Activated naive CD4-positive, alpha-beta T cell treated with anti-CD3 and anti-CD28 coated beads, Interleukin-2, amount 50 U/mL, for 24 hours (primary cell): ENCODE measurements around the gene FABP3.
"Not testable (repeated sequence)": the region's sequence is repeated elsewhere in the genome, so short reads cannot be mapped to it uniquely, and the experiment has no call there.

Experiments used
- H3K27ac Mint-ChIP-seq: one replicate; pipeline ENCODE4 v1.8.0; 2021; ENCODE audit warnings: mild to moderate bottlenecking, mixed read lengths
- H3K27me3 Mint-ChIP-seq: one replicate; pipeline ENCODE4 v1.8.0; 2021; ENCODE audit warnings: mixed read lengths
- H3K36me3 Mint-ChIP-seq: one replicate; pipeline ENCODE4 v1.8.0; 2021; ENCODE audit warnings: mixed read lengths
- H3K4me1 Mint-ChIP-seq: one replicate; pipeline ENCODE4 v1.8.0; 2021; ENCODE audit warnings: mixed read lengths
- H3K4me3 Mint-ChIP-seq: one replicate; pipeline ENCODE4 v1.8.0; 2021; ENCODE audit warnings: mild to moderate bottlenecking, mixed read lengths
- H3K9me3 Mint-ChIP-seq: one replicate; pipeline ENCODE4 v1.8.0; 2021; ENCODE audit warnings: mixed read lengths

Gene FABP3

DNA sequence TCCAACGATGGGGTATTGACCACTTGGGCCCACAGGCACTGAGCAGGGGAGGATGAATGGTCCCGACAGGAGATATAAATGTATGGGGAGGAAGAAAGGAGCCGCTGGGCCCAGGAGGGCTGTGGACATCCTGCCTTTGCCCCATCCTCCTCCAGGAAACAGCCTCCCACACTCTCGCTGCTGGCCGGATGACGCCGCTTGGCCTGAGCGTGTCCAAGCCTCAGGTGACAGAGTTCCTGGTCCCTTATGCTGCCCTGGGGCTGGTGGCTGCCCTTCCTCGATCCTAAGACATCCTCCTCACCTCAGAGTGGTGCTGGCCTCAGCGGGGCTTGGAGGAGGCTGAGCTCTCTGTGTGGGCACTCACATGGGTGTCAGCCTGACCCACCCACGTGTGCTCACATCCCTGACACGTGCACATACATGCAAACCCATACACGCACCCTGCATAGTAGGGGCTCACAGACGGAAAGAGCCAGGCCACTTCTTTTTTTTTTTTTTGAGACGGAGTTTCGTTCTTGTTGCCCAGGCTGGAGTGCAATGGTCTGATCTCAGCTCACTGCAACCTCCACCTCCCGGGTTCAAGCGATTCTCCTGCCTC, 34.3 kb upstream of the FABP3 start:
- Mint-ChIP-seq H3K27me3 (peaks cover 17% of the 10 kb centered on the region), H3K27ac (no peak overlapping the region), H3K36me3 (no peaks in the 10 kb centered on the region), H3K9me3 (no peaks in the 10 kb centered on the region), H3K4me1 (peaks cover 1% of the 10 kb centered on the region), H3K4me3 (no peak overlapping the region)

DNA sequence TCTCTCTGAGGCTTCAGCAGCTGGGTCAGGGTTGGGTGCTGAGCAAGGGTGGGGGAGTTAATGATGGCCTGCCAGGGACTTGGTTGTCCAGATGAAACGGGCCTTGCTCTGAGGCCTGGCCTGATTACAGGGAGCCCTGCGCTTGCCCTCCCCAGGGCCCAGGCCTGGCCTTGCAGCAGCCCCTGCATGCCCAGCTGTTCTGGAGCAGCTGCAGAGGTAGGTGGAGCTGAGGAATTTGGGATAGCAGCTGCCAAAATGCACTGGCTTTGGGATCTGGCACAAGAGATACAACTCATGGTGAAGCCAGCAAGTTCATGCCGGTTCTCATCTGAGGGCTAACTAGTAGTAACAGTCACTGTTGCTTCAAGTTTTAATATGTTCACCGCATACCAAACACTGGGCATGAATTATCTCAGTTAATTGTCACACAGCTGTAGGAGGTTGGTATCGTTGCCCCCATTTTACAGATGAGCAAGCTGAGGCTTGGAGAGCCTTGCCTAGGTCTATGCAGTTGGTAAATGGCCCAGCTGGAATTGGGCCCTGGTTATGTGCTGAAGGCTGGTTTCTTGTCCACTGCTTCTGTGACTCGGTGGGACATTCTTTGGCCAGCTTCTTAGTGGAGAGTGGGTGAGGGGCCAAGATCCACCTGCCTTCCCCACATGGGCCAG, 32.8 kb upstream of the FABP3 start:
- peaks cover 7% of the 10 kb centered on the region for H3K27me3 Mint-ChIP-seq
- no peaks in the 10 kb centered on the region for H3K36me3 Mint-ChIP-seq
- no peak overlapping the region for H3K4me3 Mint-ChIP-seq
- no peaks in the 10 kb centered on the region for H3K4me1 Mint-ChIP-seq
- H3K27ac Mint-ChIP-seq: no peak overlapping the region
- H3K9me3 Mint-ChIP-seq: no peaks in the 10 kb centered on the region

DNA sequence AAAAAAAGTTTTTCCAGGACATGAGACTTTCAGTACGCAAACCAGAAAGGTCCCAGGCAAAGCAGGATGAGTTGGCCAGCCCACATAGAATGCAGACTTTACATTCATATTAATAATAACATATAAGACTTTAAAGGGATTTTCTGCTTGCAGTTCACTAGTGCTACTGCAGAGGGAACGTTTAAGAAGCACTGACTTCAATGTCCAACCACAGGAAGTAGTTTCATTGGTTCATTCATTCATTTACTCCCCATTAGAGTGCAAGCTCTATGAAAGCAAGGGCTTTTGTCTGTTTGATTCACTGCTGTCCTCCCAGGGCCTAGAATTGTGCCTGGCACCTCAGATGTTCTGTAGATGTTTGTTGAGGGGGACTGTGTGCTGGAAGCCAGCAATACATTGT, 28.4 kb upstream of the FABP3 start:
- H3K9me3 Mint-ChIP-seq: no peaks in the 10 kb centered on the region
- H3K4me1 Mint-ChIP-seq: no peaks in the 10 kb centered on the region
- no peaks in the 10 kb centered on the region for H3K36me3 Mint-ChIP-seq
- H3K4me3 Mint-ChIP-seq: no peak overlapping the region
- H3K27ac Mint-ChIP-seq: no peak overlapping the region
- peaks cover 2% of the 10 kb centered on the region for H3K27me3 Mint-ChIP-seq

DNA sequence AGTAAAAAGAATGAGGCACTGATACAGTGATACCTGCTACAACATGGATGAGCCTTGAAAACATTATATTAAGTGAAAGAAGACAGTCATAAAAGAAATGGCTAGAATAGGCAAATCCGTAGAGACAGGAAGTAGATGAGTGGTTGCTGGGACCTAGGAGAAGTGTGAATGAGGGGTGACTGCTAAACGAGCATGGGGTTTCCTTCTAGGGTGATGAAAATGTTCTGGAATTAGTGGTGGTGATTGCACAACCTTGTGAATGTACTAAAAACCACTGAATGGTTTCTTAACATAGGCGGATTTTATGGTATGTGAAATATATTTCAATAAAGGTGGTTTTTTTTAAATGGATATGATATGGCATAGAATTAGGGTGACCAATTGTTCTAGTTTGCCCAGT, 27.5 kb upstream of the FABP3 start:
- no peaks in the 10 kb centered on the region for H3K9me3 Mint-ChIP-seq
- H3K27ac Mint-ChIP-seq: no peak overlapping the region
- H3K4me3 Mint-ChIP-seq: no peak overlapping the region
- H3K36me3 Mint-ChIP-seq: no peaks in the 10 kb centered on the region
- peaks cover 2% of the 10 kb centered on the region for H3K27me3 Mint-ChIP-seq
- H3K4me1 Mint-ChIP-seq: peaks cover 1% of the 10 kb centered on the region

DNA sequence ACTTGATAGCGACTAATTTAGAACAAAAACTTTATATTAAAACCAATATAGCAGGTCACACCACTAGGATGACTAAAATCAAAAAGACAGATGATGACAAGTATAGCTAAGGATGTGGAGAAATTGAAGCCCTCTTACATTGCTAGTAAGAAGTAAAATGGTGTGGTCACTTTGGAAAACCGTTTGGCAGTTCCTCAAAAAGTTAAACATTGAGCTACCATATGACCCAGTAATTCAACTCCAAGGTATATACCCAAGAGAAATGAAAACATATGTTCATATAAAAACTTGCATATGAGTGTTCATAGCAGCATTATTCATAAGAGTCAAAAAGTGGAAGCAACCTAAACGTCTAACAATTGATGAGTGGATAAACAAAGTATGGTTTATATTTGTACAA, 27.1 kb upstream of the FABP3 start:
- Mint-ChIP-seq H3K27ac (no peak overlapping the region), H3K27me3 (peaks cover 2% of the 10 kb centered on the region), H3K4me1 (peaks cover 6% of the 10 kb centered on the region), H3K36me3 (no peaks in the 10 kb centered on the region), H3K4me3 (no peak overlapping the region), H3K9me3 (no peaks in the 10 kb centered on the region)

DNA sequence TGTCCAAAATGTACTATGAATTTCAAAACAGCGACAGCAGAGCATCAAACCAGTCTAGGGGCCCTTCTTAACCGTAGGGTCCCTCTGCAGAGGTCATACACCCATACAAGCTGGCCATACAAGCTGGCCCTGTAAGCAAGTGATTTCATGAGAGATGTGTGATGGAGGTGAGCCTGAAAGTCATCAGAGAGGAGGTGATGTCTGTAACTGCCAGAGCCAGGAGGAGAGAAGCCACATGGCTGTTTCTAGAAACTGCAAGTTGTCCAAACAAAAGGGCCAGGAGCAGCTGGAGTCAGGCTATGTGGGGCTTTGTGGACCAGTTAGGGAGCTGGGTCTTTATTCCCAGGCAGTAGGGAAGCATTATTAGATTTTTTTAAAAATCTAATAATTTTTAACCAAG, 25.4 kb upstream of the FABP3 start:
- Mint-ChIP-seq H3K9me3 (no peaks in the 10 kb centered on the region), H3K27me3 (peaks cover 2% of the 10 kb centered on the region), H3K27ac (no peak overlapping the region), H3K4me1 (peaks cover 12% of the 10 kb centered on the region), H3K4me3 (no peak overlapping the region), H3K36me3 (no peaks in the 10 kb centered on the region)

DNA sequence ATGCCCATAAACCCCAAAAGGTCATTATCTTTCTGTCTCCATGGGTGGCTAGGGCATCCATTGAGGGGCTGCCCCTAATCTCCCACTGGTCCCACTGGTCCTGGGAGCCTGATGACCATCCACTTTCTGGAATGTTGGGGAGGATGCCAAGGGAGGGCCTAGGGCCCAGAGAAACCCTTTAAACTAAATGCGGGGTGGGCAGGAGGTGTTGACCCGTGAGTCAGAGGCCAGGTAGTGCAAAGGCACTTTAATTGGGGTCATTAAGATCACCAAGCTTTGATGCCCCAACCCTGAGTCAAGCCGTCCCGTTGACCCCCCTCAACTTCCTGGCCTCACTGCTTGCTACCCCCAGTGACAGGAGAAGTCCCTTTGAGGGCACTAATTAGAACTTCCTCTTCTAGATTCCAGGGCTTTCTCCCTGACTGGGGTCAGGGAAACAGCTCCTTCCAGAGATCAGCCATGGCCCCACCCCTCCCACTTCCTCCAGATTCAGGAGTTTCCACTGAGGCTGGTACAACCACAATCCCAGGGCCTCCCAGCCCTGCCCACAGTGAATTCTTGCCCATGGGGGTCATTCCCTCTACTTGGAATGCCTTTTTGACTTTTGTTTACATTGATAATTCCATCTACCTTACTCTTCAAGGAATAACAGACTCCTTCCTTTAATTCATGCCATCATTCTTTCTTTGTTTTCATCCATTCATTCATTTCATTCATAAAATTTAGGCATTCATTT, 24.7 kb upstream of the FABP3 start:
- no peak overlapping the region for H3K27ac Mint-ChIP-seq
- no peaks in the 10 kb centered on the region for H3K36me3 Mint-ChIP-seq
- H3K4me1 Mint-ChIP-seq: peaks cover 12% of the 10 kb centered on the region

DNA sequence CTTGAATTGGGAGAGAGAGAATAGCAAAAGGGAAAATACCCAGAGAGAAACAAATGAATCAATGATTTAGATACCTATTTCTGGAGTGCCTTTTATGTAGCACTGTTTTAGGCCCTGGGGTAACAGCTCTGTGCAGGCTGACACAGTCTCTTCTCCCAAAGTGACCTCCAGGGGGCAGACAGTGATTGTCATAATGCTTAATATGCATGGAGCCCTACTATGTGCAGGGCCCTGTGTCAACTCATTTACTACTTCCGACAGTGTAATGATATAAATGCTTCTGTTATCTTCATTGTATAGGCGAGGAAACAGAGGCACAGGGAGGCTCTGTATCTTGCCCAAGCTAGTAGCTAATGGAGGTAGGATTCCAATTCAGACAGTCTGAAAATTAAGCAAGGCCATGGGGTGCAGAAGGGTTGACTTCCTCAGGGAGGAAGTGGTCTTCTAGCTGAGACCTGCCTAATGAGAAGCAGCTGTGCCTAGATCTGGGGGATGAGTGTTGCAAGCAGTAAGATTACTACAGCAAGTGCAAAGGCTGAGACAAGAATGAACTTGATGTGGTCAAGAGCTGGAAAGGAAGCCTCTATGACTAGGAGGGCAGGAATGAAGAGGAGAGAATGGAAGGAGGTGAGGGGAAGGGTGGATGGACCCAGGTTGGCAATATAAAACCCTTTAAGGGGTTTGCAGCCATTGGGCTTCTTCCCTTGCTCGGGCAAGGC, 23.9 kb upstream of the FABP3 start:
- Mint-ChIP-seq H3K4me3 (no peak overlapping the region), H3K27ac (no peak overlapping the region), H3K36me3 (no peaks in the 10 kb centered on the region), H3K9me3 (no peaks in the 10 kb centered on the region), H3K27me3 (peaks cover 5% of the 10 kb centered on the region), H3K4me1 (peaks cover 12% of the 10 kb centered on the region)

More for the DNA sequence above, 24.7 kb upstream of the FABP3 start:
- Mint-ChIP-seq H3K9me3 (no peaks in the 10 kb centered on the region), H3K4me3 (no peak overlapping the region), H3K27me3 (peaks cover 2% of the 10 kb centered on the region)

DNA sequence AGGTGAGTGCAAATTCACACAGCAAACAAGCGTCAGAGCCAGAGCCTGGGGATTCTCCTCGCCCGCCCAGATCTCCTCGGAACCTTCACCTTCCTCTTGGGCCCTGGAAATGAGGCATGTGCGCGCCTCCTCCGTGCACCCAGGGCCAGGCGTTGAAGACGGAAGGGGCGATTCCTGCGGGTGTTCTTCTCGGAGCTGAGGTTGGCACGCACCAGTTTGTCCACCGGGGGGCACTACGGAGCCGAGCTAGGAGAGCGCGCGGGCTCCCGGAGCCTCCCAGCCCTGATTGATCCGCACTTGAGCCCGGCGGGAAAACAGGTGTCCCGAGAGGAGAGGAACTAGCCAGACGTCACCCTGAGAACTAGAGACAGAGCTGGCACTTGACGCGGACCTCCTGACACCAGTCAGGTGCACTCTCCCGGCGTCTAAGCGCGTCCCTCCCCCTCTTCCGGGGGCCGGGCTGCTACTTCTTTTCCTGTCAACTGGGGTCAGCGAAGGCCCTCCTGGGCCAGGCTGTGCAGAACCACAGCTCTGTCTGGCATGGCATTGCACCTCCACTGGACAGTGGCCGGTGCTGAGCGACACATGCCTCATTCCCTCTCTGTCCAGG, 21.8 kb upstream of the FABP3 start:
- Mint-ChIP-seq H3K4me3 (peak overlapping the region; percentile 86), H3K27ac (peak overlapping the region; percentile 57), H3K9me3 (no peaks in the 10 kb centered on the region), H3K27me3 (peaks cover 5% of the 10 kb centered on the region), H3K36me3 (no peaks in the 10 kb centered on the region), H3K4me1 (peaks cover 12% of the 10 kb centered on the region)

DNA sequence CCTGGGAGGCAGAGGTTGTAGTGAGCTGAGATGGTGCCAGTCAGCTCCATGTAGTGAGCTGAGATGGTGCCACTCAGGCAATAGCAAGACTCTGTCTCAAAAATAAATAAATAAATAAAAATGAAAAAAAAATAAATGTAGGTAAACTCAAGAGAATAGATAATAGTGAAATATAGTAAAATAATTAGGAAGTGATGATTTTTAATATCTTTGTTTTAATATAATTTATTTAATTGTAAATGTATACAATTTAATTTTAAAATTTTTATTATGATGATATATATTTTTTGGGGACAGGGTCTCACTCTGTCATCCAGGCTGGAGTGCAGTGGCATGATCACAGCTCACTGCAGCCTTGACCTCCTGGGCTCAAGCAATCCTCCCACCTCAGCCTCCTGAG, 20.6 kb upstream of the FABP3 start:
- H3K4me1 Mint-ChIP-seq: peaks cover 12% of the 10 kb centered on the region
- no peaks in the 10 kb centered on the region for H3K36me3 Mint-ChIP-seq
- H3K27me3 Mint-ChIP-seq: peaks cover 5% of the 10 kb centered on the region
- H3K27ac Mint-ChIP-seq: no peak overlapping the region
- no peak overlapping the region for H3K4me3 Mint-ChIP-seq
- no peaks in the 10 kb centered on the region for H3K9me3 Mint-ChIP-seq

DNA sequence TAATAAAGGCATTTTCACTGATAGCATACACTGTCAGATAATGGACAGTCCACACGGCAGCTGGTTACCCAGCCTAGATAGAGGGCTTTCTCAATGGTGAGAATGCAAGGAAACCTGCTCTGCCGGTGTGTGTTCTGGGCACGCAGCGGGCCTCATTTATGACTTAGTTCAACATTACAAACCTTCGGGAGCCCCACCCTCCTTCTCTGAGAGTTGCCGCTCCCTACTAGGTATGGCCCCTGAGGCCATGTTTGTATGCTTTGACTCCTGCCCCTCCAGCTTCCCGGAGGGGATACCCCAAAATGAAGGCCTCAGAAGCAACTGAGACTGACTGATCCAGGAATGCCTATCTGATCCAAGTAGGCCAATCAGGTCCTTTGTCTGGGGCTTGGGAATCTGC, 17.2 kb upstream of the FABP3 start:
- Mint-ChIP-seq H3K9me3 (no peaks in the 10 kb centered on the region), H3K27me3 (peaks cover 5% of the 10 kb centered on the region), H3K4me3 (no peak overlapping the region), H3K36me3 (no peaks in the 10 kb centered on the region), H3K27ac (no peak overlapping the region), H3K4me1 (peaks cover 8% of the 10 kb centered on the region)

DNA sequence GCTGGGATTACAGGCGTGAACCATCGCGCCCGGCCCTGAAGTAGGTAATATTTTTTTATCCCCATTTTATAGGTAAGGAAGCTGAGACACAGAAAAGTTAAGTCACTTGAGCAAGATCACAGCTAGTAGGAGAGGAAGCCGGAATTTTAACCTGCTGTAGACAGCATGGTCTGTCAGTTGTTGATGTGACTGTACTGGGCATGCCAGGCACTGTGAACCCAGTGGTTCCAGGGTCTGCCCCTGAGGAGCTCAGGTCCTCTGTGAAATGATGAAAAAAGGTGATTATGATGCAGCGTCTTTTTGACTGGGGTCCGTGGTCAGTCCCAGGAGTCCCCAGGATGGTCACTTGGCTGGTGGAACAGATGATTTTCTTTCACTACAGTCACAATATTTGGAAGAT, 16.7 kb upstream of the FABP3 start:
- no peak overlapping the region for H3K4me3 Mint-ChIP-seq
- H3K4me1 Mint-ChIP-seq: peaks cover 3% of the 10 kb centered on the region
- peaks cover 5% of the 10 kb centered on the region for H3K27me3 Mint-ChIP-seq
- H3K9me3 Mint-ChIP-seq: no peaks in the 10 kb centered on the region
- no peak overlapping the region for H3K27ac Mint-ChIP-seq
- H3K36me3 Mint-ChIP-seq: no peaks in the 10 kb centered on the region

DNA sequence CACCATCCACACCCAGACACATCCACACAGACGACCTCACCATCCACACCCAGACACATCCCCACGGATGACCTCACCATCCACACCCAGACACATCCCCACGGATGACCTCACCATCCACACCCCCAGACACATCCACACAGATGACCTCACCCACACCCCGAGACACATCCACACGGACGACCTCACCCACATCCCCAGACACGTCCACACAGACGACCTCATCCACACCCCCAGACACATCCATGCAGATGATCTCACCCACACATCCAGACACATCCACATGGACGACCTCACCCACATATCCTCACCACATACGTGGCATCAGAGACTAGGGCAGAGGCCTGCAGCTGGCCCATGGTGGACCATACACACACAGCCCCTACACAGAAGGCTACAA, 14.7 kb upstream of the FABP3 start:
- H3K27me3 Mint-ChIP-seq: peaks cover 7% of the 10 kb centered on the region
- no peak overlapping the region for H3K27ac Mint-ChIP-seq
- no peaks in the 10 kb centered on the region for H3K9me3 Mint-ChIP-seq
- H3K4me3 Mint-ChIP-seq: no peak overlapping the region
- H3K4me1 Mint-ChIP-seq: no peaks in the 10 kb centered on the region
- H3K36me3 Mint-ChIP-seq: no peaks in the 10 kb centered on the region

DNA sequence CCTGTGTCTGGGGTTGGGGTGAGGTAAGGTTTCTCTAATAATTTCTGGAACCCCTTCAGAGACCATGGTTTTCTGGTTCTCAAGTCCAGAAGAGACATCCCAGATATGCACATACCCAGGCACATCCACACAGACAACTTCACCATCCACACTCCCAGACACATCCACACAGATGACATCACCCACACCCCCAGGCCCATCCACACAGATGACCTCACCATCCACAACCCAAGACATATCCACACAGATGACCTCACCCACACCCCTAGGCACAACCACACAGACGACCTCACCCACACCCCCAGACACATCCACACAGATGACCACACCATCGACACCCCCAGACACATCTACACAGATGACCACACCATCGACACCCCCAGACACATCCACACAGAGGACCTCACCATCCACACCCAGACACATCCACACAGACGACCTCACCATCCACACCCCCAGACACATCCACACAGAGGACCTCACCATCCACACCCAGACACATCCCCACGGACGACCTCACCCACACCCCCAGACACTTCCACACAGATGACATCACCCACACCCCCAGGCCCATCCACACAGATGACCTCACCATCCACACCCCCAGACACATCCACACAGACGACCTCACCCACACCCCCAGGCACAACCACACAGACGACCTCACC, 13.8 kb upstream of the FABP3 start:
- H3K27ac Mint-ChIP-seq, H3K27me3 Mint-ChIP-seq, H3K36me3 Mint-ChIP-seq, H3K9me3 Mint-ChIP-seq, H3K4me1 Mint-ChIP-seq, H3K4me3 Mint-ChIP-seq: not testable (repeated sequence)

DNA sequence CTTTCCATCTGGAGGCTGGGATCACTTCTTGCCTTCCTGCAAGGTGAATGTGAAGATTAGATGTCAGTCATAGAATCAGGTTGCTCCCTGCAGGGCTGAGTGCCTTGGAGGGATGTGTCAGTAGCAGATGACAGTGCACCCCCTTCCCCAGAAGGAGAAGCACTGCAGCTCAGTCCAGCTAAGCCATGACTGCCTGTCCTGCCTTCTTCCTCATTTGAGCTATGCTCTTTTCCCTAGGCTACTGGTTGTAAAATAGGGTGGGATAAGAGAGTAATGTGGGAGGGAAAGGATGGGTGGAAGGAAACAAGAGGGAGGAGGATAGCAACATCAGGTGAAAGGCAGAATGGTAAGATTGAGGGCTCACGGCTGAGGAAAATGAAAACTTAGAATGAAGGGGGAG, 11.1 kb upstream of the FABP3 start:
- H3K27me3 Mint-ChIP-seq: peaks cover 8% of the 10 kb centered on the region
- no peaks in the 10 kb centered on the region for H3K4me1 Mint-ChIP-seq
- no peaks in the 10 kb centered on the region for H3K9me3 Mint-ChIP-seq
- no peaks in the 10 kb centered on the region for H3K36me3 Mint-ChIP-seq
- no peak overlapping the region for H3K4me3 Mint-ChIP-seq
- no peak overlapping the region for H3K27ac Mint-ChIP-seq
